IMR-90 (cell line): ENCODE results near the gene BTN1A1. TPM values are rescaled to one million over a fixed set of nuclear protein-coding genes. Genes with fewer than 3 reads are reported as not detected.

Experiments used
- ATAC-seq: fragments of 200-7000 bp; cut with Tn5 transposase; 2 replicates; pipeline ENCODE4 v1.9.1; 2020; ENCODE audit warnings: low read depth, mild to moderate bottlenecking, moderate library complexity
- BruUV-seq: library from RNA; stranded (reverse); fragments of 400-500 nt; replicated peaks from 2 replicates; lab custom pipeline; 2021; lab: Mats Ljungman, UMichigan
- CTCF ChIA-PET: fragments of 300-600 bp; formaldehyde crosslinking; extraction: SDS; loops from one replicate; lab custom pipeline; 2021; ENCODE audit warnings: antibody characterized with exemption; lab: Yijun Ruan, JAX
- POLR2A ChIA-PET: fragments of 300-600 bp; sonication (Branson Sonifier 250); formaldehyde crosslinking; loops from one replicate; lab custom pipeline; 2022; ENCODE audit warnings: antibody characterized with exemption; ENCODE audit not compliant: unreplicated experiment; lab: Charles Lee
- DNase-seq: peaks from one replicate; pipeline ENCODE4 v3.0.0; 2013
- H2AFZ ChIP-seq: replicated peaks from 2 replicates; pipeline ENCODE3; 2013; ENCODE audit warnings: low read length, mild to moderate bottlenecking; ENCODE audit not compliant: poor library complexity
- H2AK5ac ChIP-seq: 2 replicates; pipeline ENCODE4 v1.6.1; 2013; ENCODE audit warnings: low read depth, low read length, inconsistent platforms
- H2AK9ac ChIP-seq: replicated peaks from 2 replicates; pipeline ENCODE3; 2013; ENCODE audit warnings: mild to moderate bottlenecking, low read depth, low read length, moderate library complexity; ENCODE audit not compliant: poor library complexity
- H2BK120ac ChIP-seq: 2 replicates; pipeline ENCODE4 v1.6.1; 2013; ENCODE audit warnings: low read depth, low read length, inconsistent platforms
- H2BK15ac ChIP-seq: 3 replicates; pipeline ENCODE4 v1.6.1; 2013; ENCODE audit warnings: low read depth, low read length, inconsistent platforms
- H2BK20ac ChIP-seq: 2 replicates; pipeline ENCODE4 v1.6.1; 2013; ENCODE audit warnings: low read depth, mild to moderate bottlenecking, inconsistent platforms, low read length, moderate library complexity
- H2BK5ac ChIP-seq: 2 replicates; pipeline ENCODE4 v1.6.1; 2013; ENCODE audit warnings: mild to moderate bottlenecking, low read depth, low read length, inconsistent platforms; ENCODE audit not compliant: poor library complexity, severe bottlenecking
- H3K14ac ChIP-seq: replicated peaks from 2 replicates; pipeline ENCODE4 v1.6.1; 2013; ENCODE audit warnings: low read depth, low read length, inconsistent platforms
- H3K18ac ChIP-seq: 2 replicates; pipeline ENCODE4 v1.6.1; 2013; ENCODE audit warnings: low read depth, low read length, control low read depth
- H3K23ac ChIP-seq: 2 replicates; pipeline ENCODE4 v1.6.1; 2013; ENCODE audit warnings: low read depth, low read length, inconsistent platforms
- H3K27ac ChIP-seq: 2 replicates; pipeline ENCODE4 v1.5.1; 2013; ENCODE audit warnings: mild to moderate bottlenecking, control low read depth, low read length; ENCODE audit not compliant: insufficient read depth
- H3K27me3 ChIP-seq: 2 replicates; pipeline ENCODE4 v1.6.1; 2013; ENCODE audit warnings: low read length; ENCODE audit not compliant: control insufficient read depth, insufficient read depth
- H3K36me3 ChIP-seq: 2 replicates; pipeline ENCODE4 v1.6.1; 2013; ENCODE audit warnings: low read length, mixed read lengths; ENCODE audit not compliant: control insufficient read depth, insufficient read depth
- H3K4ac ChIP-seq: 2 replicates; pipeline ENCODE4 v1.6.1; 2013; ENCODE audit warnings: low read depth, low read length, inconsistent platforms
- H3K4me1 ChIP-seq: 2 replicates; pipeline ENCODE4 v1.6.1; 2013; ENCODE audit warnings: low read length, mixed read lengths; ENCODE audit not compliant: control insufficient read depth, insufficient read depth
- H3K4me2 ChIP-seq: 2 replicates; pipeline ENCODE4 v1.6.1; 2013; ENCODE audit warnings: low read depth, mild to moderate bottlenecking, control low read depth, low read length, moderate library complexity
- H3K4me3 ChIP-seq: 2 replicates; pipeline ENCODE4 v1.5.1; 2013; ENCODE audit warnings: low read depth, mild to moderate bottlenecking, control low read depth, low read length, moderate library complexity; ENCODE audit not compliant: insufficient read depth
- H3K56ac ChIP-seq: 2 replicates; pipeline ENCODE4 v1.6.1; 2013; ENCODE audit warnings: low read length, inconsistent platforms; ENCODE audit not compliant: insufficient read depth; ENCODE audit errors: extremely low read depth
- H3K79me1 ChIP-seq, 2 experiments: 2 replicates each; pipeline ENCODE4 v1.6.1; 2013; ENCODE audit warnings: low read length in 2 of 2, inconsistent platforms in 1 of 2, low read depth in 1 of 2
- H3K9ac ChIP-seq: 2 replicates; pipeline ENCODE4 v1.6.1; 2013; ENCODE audit warnings: low read depth, low read length, control low read depth
- H3K9me1 ChIP-seq: 2 replicates; pipeline ENCODE4 v1.6.1; 2013; ENCODE audit warnings: low read length, inconsistent platforms; ENCODE audit not compliant: insufficient read depth
- H3K9me3 ChIP-seq: 2 replicates; pipeline ENCODE4 v1.6.1; 2013; ENCODE audit warnings: low read length; ENCODE audit not compliant: control insufficient read depth, insufficient read depth
- H4K20me1 ChIP-seq: 2 replicates; pipeline ENCODE4 v1.6.1; 2013; ENCODE audit warnings: low read length, inconsistent platforms; ENCODE audit not compliant: insufficient read depth
- H4K5ac ChIP-seq: 2 replicates; pipeline ENCODE4 v1.6.1; 2013; ENCODE audit warnings: mild to moderate bottlenecking, low read depth, low read length, control low read depth
- H4K8ac ChIP-seq, 2 experiments: 2 replicates each; pipeline ENCODE4 v1.6.1; 2013; ENCODE audit warnings: low read depth in 2 of 2, low read length in 2 of 2, control low read depth in 1 of 2, inconsistent platforms in 1 of 2
- H4K91ac ChIP-seq: 2 replicates; pipeline ENCODE4 v1.6.1; 2013; ENCODE audit warnings: low read depth, low read length, inconsistent platforms; ENCODE audit not compliant: insufficient read depth
- CEBPB ChIP-seq: IDR thresholded peaks from 2 replicates; pipeline ENCODE4 v1.6.1; 2012; ENCODE audit warnings: low read depth, low read length, improper control_type of control experiment
- CHD1 ChIP-seq: IDR thresholded peaks from 2 replicates; pipeline ENCODE4 v1.6.1; 2012; ENCODE audit warnings: low read depth, low read length, improper control_type of control experiment
- WGBS, 2 experiments: methylation state at CpG; one replicate each; pipeline versions ENCODE4 v1.1.5 to v1.1.7; 2013; ENCODE audit warnings: missing lambda C conversion rate in 2 of 2; ENCODE audit not compliant: insufficient read length in 1 of 2; ENCODE audit errors: extremely low coverage in 2 of 2; 5-methylcytosine and 5-hydroxymethylcytosine counted together
- dilution Hi-C: fragments of 300-500 bp; cut with HindIII; formaldehyde crosslinking; loops from one replicate; pipeline ENCODE4 v1.14.3; 2018; ENCODE audit warnings: low sequenced_read_pairs; ENCODE audit not compliant: unreplicated experiment
- in situ Hi-C: fragments of 300-500 bp; cut with MboI; formaldehyde crosslinking; loops from 3 replicates; pipeline ENCODE4 v1.14.3; 2019; ENCODE audit warnings: low sequenced_read_pairs, inconsistent platforms, mixed read lengths
- intact Hi-C: fragments of 100-400 bp; cut with micrococcal nuclease; formaldehyde crosslinking; loops from 2 replicates; pipeline ENCODE4 v1.10.0; 2022
- polyA plus RNA-seq, 3 experiments: library from polyadenylated mRNA; depleted of rRNA; stranded (reverse); fragments of >200 nt; gene quantifications; 2 replicates each; pipeline ENCODE4 v1.2.3, GENCODE V29; 2012; ENCODE audit warnings: low replicate concordance in 1 of 3
- total RNA-seq: library from RNA; depleted of rRNA; stranded (reverse); fragments of >200 nt; gene quantifications from 2 replicates; pipeline ENCODE4 v1.2.3, GENCODE V29; 2012

Gene BTN1A1
- total and polyA plus RNA-seq, 2 of the 4 experiments (the other 2 are of a cell fraction) = not detected

DNA sequence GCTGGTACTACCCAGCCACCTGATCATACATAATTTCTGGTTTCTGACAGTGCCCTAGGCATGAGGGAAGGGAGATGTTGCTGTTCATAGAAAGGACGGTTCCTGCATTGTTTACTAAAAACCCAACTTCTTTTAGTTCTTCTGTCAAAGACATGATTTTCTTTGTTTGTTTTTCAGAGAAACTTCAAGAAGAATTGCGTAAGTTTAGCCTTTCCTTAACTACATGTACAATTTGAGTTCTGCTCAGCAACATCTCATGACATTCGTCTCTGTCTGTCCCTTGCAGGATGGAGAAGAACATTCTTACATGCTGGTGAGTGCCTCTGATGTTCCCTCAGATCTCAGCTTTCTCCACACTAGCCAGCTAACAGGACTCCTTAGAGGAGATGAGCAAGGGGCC lies 34.3 kb upstream of the BTN1A1 start:
- BruUV-seq = no TSS peak
- H3K4me1 ChIP-seq = peaks cover 6% of the 10 kb centered on the region
- H3K56ac ChIP-seq = no peak overlapping the region
- no peak overlapping the region for H3K4me2 ChIP-seq
- no peak overlapping the region for H4K91ac ChIP-seq
- H3K14ac ChIP-seq = no peak overlapping the region
- ATAC-seq (no peak), DNase-seq (no peak)
- no peak overlapping the region for H3K4me3 ChIP-seq
- no peak overlapping the region for H3K27ac ChIP-seq
- H3K9me3 ChIP-seq = no peaks in the 10 kb centered on the region
- H3K79me1 ChIP-seq = peaks cover 30 to 66% of the 10 kb centered on the region in 2 experiments
- H2AFZ ChIP-seq = no peak overlapping the region
- H3K27me3 ChIP-seq = no peaks in the 10 kb centered on the region
- H3K9me1 ChIP-seq = peaks cover 22% of the 10 kb centered on the region
- peaks cover 67% of the 10 kb centered on the region for H3K36me3 ChIP-seq
- no peak overlapping the region for H4K8ac ChIP-seq
- no peak overlapping the region for H2BK120ac ChIP-seq
- intact Hi-C loops (no loop called here), in situ Hi-C loops (no loop called here), dilution Hi-C loops (no loop called here)
- H3K9ac ChIP-seq = no peak overlapping the region
- H2AK9ac ChIP-seq = no peak overlapping the region
- H4K5ac ChIP-seq = no peak overlapping the region
- POLR2A ChIA-PET = interaction anchor here (0.6 kb wide), 1 partner anchor 192 kb away, joined by 3 read pairs; no protein-coding TSS in a partner anchor
- no peak overlapping the region for H2BK5ac ChIP-seq
- H2BK20ac ChIP-seq = no peak overlapping the region
- no peak overlapping the region for H3K4ac ChIP-seq
- H4K20me1 ChIP-seq = peaks cover 17% of the 10 kb centered on the region; the same call in 1 of the 2 replicates
- H2AK5ac ChIP-seq = no peak overlapping the region
- H3K18ac ChIP-seq = no peak overlapping the region
- TF ChIP-seq CHD1 (no peak), CEBPB (peak; percentile 40; the same call in 1 of the 2 replicates)
- 100% methylated on average over 1 of the region's 3 CpGs; no CpG with 5 or more reads in 1 of the 2 experiments for WGBS, 2 experiments
- CTCF ChIA-PET = no interaction called here
- no peak overlapping the region for H3K23ac ChIP-seq
- no peak overlapping the region for H2BK15ac ChIP-seq
